Testis (tissue), 2 donors: Measurements from ENCODE around the gene TMEM236.

Source experiments
- POLR2A ChIP-seq: fragments of 450-650 bp; IDR thresholded peaks from one replicate; pipeline ENCODE4 v1.6.1; 2017; ENCODE audit warnings: antibody characterized with exemption, mild to moderate bottlenecking, moderate library complexity
- TF ChIP-seq, protein P1 (sequence below), 3 experiments: fragments of 450-650 bp in 2 of 3; fragments of 200-600 bp in 1 of 3; sonication (generic) in 1 of 3; IDR thresholded peaks; one replicate each; pipeline ENCODE4 v1.5.1; 2016 to 2019; ENCODE audit warnings: antibody characterized with exemption in 3 of 3, mild to moderate bottlenecking in 2 of 3, moderate library complexity in 1 of 3

DNA sequence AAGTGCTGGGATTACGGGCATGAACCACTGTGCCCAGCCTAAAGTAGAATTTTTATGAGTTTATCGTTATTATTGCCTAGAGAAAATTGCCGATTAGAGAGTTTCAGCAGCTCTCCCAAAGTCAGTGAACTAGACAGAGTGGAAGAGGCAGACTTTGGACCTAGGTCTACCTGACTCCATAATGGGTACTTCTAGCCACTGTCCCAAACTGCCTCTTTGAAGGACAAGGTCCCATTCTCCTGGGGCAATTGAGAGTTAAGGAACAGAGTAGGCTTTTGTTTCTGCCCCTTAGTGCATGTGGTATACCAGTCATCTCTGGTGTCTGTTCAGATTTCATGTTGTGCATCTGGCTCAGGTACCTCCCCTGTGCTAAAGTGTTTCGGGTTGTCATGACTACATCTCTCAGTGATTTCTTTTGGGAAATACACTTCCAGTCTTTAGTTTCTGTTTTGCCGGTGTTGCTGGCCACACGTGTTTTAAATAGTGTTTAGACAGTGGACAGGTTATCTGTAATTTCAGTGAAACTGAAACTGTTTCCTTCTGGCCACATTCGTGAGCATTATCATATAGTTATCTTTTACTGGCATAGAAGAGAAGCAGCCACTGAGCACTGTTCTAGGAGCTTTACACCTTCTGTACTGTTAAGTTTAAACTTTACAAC, 4.7 kb downstream of the TMEM236 start:
- TF ChIP-seq, protein P1, sequence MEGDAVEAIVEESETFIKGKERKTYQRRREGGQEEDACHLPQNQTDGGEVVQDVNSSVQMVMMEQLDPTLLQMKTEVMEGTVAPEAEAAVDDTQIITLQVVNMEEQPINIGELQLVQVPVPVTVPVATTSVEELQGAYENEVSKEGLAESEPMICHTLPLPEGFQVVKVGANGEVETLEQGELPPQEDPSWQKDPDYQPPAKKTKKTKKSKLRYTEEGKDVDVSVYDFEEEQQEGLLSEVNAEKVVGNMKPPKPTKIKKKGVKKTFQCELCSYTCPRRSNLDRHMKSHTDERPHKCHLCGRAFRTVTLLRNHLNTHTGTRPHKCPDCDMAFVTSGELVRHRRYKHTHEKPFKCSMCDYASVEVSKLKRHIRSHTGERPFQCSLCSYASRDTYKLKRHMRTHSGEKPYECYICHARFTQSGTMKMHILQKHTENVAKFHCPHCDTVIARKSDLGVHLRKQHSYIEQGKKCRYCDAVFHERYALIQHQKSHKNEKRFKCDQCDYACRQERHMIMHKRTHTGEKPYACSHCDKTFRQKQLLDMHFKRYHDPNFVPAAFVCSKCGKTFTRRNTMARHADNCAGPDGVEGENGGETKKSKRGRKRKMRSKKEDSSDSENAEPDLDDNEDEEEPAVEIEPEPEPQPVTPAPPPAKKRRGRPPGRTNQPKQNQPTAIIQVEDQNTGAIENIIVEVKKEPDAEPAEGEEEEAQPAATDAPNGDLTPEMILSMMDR (IDR thresholded peaks at IDR 0.05) = no peak
- no peak for TF ChIP-seq POLR2A
